IMR-90 (cell line): ENCODE data around the gene SESN1. TPM values are rescaled to one million over a fixed set of nuclear protein-coding genes. Genes with fewer than 3 reads are reported as not detected.

Experiments
- ATAC-seq: fragments of 200-7000 bp; cut with Tn5 transposase; 2 replicates; pipeline ENCODE4 v1.9.1; 2020; ENCODE audit warnings: low read depth, mild to moderate bottlenecking, moderate library complexity
- BruUV-seq: library from RNA; stranded (reverse); fragments of 400-500 nt; replicated peaks from 2 replicates; lab custom pipeline; 2021; lab: Mats Ljungman, UMichigan
- CTCF ChIA-PET: fragments of 300-600 bp; formaldehyde crosslinking; extraction: SDS; loops from one replicate; lab custom pipeline; 2021; ENCODE audit warnings: antibody characterized with exemption; lab: Yijun Ruan, JAX
- POLR2A ChIA-PET: fragments of 300-600 bp; sonication (Branson Sonifier 250); formaldehyde crosslinking; loops from one replicate; lab custom pipeline; 2022; ENCODE audit warnings: antibody characterized with exemption; ENCODE audit not compliant: unreplicated experiment; lab: Charles Lee
- DNase-seq: peaks from one replicate; pipeline ENCODE4 v3.0.0; 2013
- H2AFZ ChIP-seq: replicated peaks from 2 replicates; pipeline ENCODE3; 2013; ENCODE audit warnings: low read length, mild to moderate bottlenecking; ENCODE audit not compliant: poor library complexity
- H2AK5ac ChIP-seq: 2 replicates; pipeline ENCODE4 v1.6.1; 2013; ENCODE audit warnings: low read depth, low read length, inconsistent platforms
- H2AK9ac ChIP-seq: replicated peaks from 2 replicates; pipeline ENCODE3; 2013; ENCODE audit warnings: mild to moderate bottlenecking, low read depth, low read length, moderate library complexity; ENCODE audit not compliant: poor library complexity
- H2BK120ac ChIP-seq: 2 replicates; pipeline ENCODE4 v1.6.1; 2013; ENCODE audit warnings: low read depth, low read length, inconsistent platforms
- H2BK15ac ChIP-seq: 3 replicates; pipeline ENCODE4 v1.6.1; 2013; ENCODE audit warnings: low read depth, low read length, inconsistent platforms
- H2BK20ac ChIP-seq: 2 replicates; pipeline ENCODE4 v1.6.1; 2013; ENCODE audit warnings: low read depth, mild to moderate bottlenecking, inconsistent platforms, low read length, moderate library complexity
- H2BK5ac ChIP-seq: 2 replicates; pipeline ENCODE4 v1.6.1; 2013; ENCODE audit warnings: mild to moderate bottlenecking, low read depth, low read length, inconsistent platforms; ENCODE audit not compliant: poor library complexity, severe bottlenecking
- H3K14ac ChIP-seq: replicated peaks from 2 replicates; pipeline ENCODE4 v1.6.1; 2013; ENCODE audit warnings: low read depth, low read length, inconsistent platforms
- H3K18ac ChIP-seq: 2 replicates; pipeline ENCODE4 v1.6.1; 2013; ENCODE audit warnings: low read depth, low read length, control low read depth
- H3K23ac ChIP-seq: 2 replicates; pipeline ENCODE4 v1.6.1; 2013; ENCODE audit warnings: low read depth, low read length, inconsistent platforms
- H3K27ac ChIP-seq: 2 replicates; pipeline ENCODE4 v1.5.1; 2013; ENCODE audit warnings: mild to moderate bottlenecking, control low read depth, low read length; ENCODE audit not compliant: insufficient read depth
- H3K27me3 ChIP-seq: 2 replicates; pipeline ENCODE4 v1.6.1; 2013; ENCODE audit warnings: low read length; ENCODE audit not compliant: control insufficient read depth, insufficient read depth
- H3K36me3 ChIP-seq: 2 replicates; pipeline ENCODE4 v1.6.1; 2013; ENCODE audit warnings: low read length, mixed read lengths; ENCODE audit not compliant: control insufficient read depth, insufficient read depth
- H3K4ac ChIP-seq: 2 replicates; pipeline ENCODE4 v1.6.1; 2013; ENCODE audit warnings: low read depth, low read length, inconsistent platforms
- H3K4me1 ChIP-seq: 2 replicates; pipeline ENCODE4 v1.6.1; 2013; ENCODE audit warnings: low read length, mixed read lengths; ENCODE audit not compliant: control insufficient read depth, insufficient read depth
- H3K4me2 ChIP-seq: 2 replicates; pipeline ENCODE4 v1.6.1; 2013; ENCODE audit warnings: low read depth, mild to moderate bottlenecking, control low read depth, low read length, moderate library complexity
- H3K4me3 ChIP-seq: 2 replicates; pipeline ENCODE4 v1.5.1; 2013; ENCODE audit warnings: low read depth, mild to moderate bottlenecking, control low read depth, low read length, moderate library complexity; ENCODE audit not compliant: insufficient read depth
- H3K56ac ChIP-seq: 2 replicates; pipeline ENCODE4 v1.6.1; 2013; ENCODE audit warnings: low read length, inconsistent platforms; ENCODE audit not compliant: insufficient read depth; ENCODE audit errors: extremely low read depth
- H3K79me1 ChIP-seq, 2 experiments: 2 replicates each; pipeline ENCODE4 v1.6.1; 2013; ENCODE audit warnings: low read length in 2 of 2, inconsistent platforms in 1 of 2, low read depth in 1 of 2
- H3K9ac ChIP-seq: 2 replicates; pipeline ENCODE4 v1.6.1; 2013; ENCODE audit warnings: low read depth, low read length, control low read depth
- H3K9me1 ChIP-seq: 2 replicates; pipeline ENCODE4 v1.6.1; 2013; ENCODE audit warnings: low read length, inconsistent platforms; ENCODE audit not compliant: insufficient read depth
- H3K9me3 ChIP-seq: 2 replicates; pipeline ENCODE4 v1.6.1; 2013; ENCODE audit warnings: low read length; ENCODE audit not compliant: control insufficient read depth, insufficient read depth
- H4K20me1 ChIP-seq: 2 replicates; pipeline ENCODE4 v1.6.1; 2013; ENCODE audit warnings: low read length, inconsistent platforms; ENCODE audit not compliant: insufficient read depth
- H4K5ac ChIP-seq: 2 replicates; pipeline ENCODE4 v1.6.1; 2013; ENCODE audit warnings: mild to moderate bottlenecking, low read depth, low read length, control low read depth
- H4K8ac ChIP-seq, 2 experiments: 2 replicates each; pipeline ENCODE4 v1.6.1; 2013; ENCODE audit warnings: low read depth in 2 of 2, low read length in 2 of 2, control low read depth in 1 of 2, inconsistent platforms in 1 of 2
- H4K91ac ChIP-seq: 2 replicates; pipeline ENCODE4 v1.6.1; 2013; ENCODE audit warnings: low read depth, low read length, inconsistent platforms; ENCODE audit not compliant: insufficient read depth
- CTCF ChIP-seq: conservative IDR thresholded peaks from 2 replicates; pipeline ENCODE4 v1.5.1; 2012; ENCODE audit warnings: mild to moderate bottlenecking, low read depth, low read length, improper control_type of control experiment
- WGBS, 2 experiments: methylation state at CpG; one replicate each; pipeline versions ENCODE4 v1.1.5 to v1.1.7; 2013; ENCODE audit warnings: missing lambda C conversion rate in 2 of 2; ENCODE audit not compliant: insufficient read length in 1 of 2; ENCODE audit errors: extremely low coverage in 2 of 2; 5-methylcytosine and 5-hydroxymethylcytosine counted together
- dilution Hi-C: fragments of 300-500 bp; cut with HindIII; formaldehyde crosslinking; loops from one replicate; pipeline ENCODE4 v1.14.3; 2018; ENCODE audit warnings: low sequenced_read_pairs; ENCODE audit not compliant: unreplicated experiment
- in situ Hi-C: fragments of 300-500 bp; cut with MboI; formaldehyde crosslinking; loops from 3 replicates; pipeline ENCODE4 v1.14.3; 2019; ENCODE audit warnings: low sequenced_read_pairs, inconsistent platforms, mixed read lengths
- intact Hi-C: fragments of 100-400 bp; cut with micrococcal nuclease; formaldehyde crosslinking; loops from 2 replicates; pipeline ENCODE4 v1.10.0; 2022
- polyA plus RNA-seq, 3 experiments: library from polyadenylated mRNA; depleted of rRNA; stranded (reverse); fragments of >200 nt; gene quantifications; 2 replicates each; pipeline ENCODE4 v1.2.3, GENCODE V29; 2012; ENCODE audit warnings: low replicate concordance in 1 of 3
- total RNA-seq: library from RNA; depleted of rRNA; stranded (reverse); fragments of >200 nt; gene quantifications from 2 replicates; pipeline ENCODE4 v1.2.3, GENCODE V29; 2012

Gene SESN1
- total and polyA plus RNA-seq, 2 of the 4 experiments (the other 2 are of a cell fraction) = 9.7 to 16.7 TPM

GRCh38 chr6:108946695-108947094 is 148.0 kb downstream of the SESN1 start:
- no peak overlapping the region for H4K91ac ChIP-seq
- ChIA-PET CTCF (no interaction called here), POLR2A (no interaction called here)
- no peaks in the 10 kb centered on the region for H4K20me1 ChIP-seq
- no peaks in the 10 kb centered on the region for H3K9me3 ChIP-seq
- 100% methylated on average over 1 of the region's 3 CpGs; no CpG with 5 or more reads in 1 of the 2 experiments for WGBS, 2 experiments
- H3K14ac ChIP-seq = peak overlapping the region; percentile 41
- no peak overlapping the region for H3K4me2 ChIP-seq
- no peaks in the 10 kb centered on the region for H3K36me3 ChIP-seq
- in situ Hi-C loops = no loop called here
- no peak overlapping the region; the same call in 1 of the 2 replicates for H3K18ac ChIP-seq
- peak overlapping the region; percentile 53 for H2AK9ac ChIP-seq
- intact Hi-C loops = no loop called here
- H3K4me1 ChIP-seq = peaks cover 24% of the 10 kb centered on the region
- H3K23ac ChIP-seq = 0 out of 2 replicates have a peak overlapping the region, but pooled peaks have one; percentile 8
- H2BK120ac ChIP-seq = peak overlapping the region; percentile 18; the same call in 1 of the 2 replicates
- no peak overlapping the region for H3K27ac ChIP-seq
- no peak overlapping the region for H2BK5ac ChIP-seq
- BruUV-seq = no TSS peak
- H2AFZ ChIP-seq = peak overlapping the region; percentile 68
- ATAC-seq = no peak
- no peaks in the 10 kb centered on the region for H3K27me3 ChIP-seq
- no peak overlapping the region for H3K4me3 ChIP-seq
- dilution Hi-C loops = no loop called here
- peak; percentile 34 for DNase-seq
- H2BK15ac ChIP-seq = 0 out of 3 replicates have a peak overlapping the region, but pooled peaks have one; percentile 10
- H2BK20ac ChIP-seq = no peak overlapping the region
- no peaks in the 10 kb centered on the region for H3K79me1 ChIP-seq
- peaks cover 14% of the 10 kb centered on the region for H3K9me1 ChIP-seq
- no peak overlapping the region; the same call in 1 of the 2 replicates for H2AK5ac ChIP-seq
- H4K8ac ChIP-seq = no peak overlapping the region
- H3K9ac ChIP-seq = no peak overlapping the region
- H3K56ac ChIP-seq = no peak overlapping the region
- TF ChIP-seq CTCF = no peak
- H4K5ac ChIP-seq = no peak overlapping the region
- no peak overlapping the region for H3K4ac ChIP-seq
